Measurements from ENCODE around the gene RPUSD2. TPM values are rescaled to one million over a fixed set of nuclear protein-coding genes. Genes with fewer than 3 reads are reported as not detected.

Gene RPUSD2, protein sequence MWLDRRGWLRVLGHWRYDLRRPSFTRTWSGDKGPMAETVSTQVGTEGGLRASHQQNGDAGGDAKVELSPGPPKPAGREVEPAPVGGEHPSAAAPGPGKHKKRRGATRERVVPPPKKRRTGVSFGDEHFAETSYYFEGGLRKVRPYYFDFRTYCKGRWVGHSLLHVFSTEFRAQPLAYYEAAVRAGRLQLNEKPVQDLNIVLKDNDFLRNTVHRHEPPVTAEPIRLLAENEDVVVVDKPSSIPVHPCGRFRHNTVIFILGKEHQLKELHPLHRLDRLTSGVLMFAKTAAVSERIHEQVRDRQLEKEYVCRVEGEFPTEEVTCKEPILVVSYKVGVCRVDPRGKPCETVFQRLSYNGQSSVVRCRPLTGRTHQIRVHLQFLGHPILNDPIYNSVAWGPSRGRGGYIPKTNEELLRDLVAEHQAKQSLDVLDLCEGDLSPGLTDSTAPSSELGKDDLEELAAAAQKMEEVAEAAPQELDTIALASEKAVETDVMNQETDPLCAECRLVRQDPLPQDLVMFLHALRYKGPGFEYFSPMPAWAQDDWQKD
- 11.8 TPM for polyA plus RNA-seq (2013, experiment 1 of 4)
- polyA plus RNA-seq (2013, experiment 2 of 4), result 12.5 TPM
- polyA plus RNA-seq (2013, experiment 3 of 4), result 10.0 TPM
- polyA plus RNA-seq (2013, experiment 4 of 4), result 10.7 TPM

DNA sequence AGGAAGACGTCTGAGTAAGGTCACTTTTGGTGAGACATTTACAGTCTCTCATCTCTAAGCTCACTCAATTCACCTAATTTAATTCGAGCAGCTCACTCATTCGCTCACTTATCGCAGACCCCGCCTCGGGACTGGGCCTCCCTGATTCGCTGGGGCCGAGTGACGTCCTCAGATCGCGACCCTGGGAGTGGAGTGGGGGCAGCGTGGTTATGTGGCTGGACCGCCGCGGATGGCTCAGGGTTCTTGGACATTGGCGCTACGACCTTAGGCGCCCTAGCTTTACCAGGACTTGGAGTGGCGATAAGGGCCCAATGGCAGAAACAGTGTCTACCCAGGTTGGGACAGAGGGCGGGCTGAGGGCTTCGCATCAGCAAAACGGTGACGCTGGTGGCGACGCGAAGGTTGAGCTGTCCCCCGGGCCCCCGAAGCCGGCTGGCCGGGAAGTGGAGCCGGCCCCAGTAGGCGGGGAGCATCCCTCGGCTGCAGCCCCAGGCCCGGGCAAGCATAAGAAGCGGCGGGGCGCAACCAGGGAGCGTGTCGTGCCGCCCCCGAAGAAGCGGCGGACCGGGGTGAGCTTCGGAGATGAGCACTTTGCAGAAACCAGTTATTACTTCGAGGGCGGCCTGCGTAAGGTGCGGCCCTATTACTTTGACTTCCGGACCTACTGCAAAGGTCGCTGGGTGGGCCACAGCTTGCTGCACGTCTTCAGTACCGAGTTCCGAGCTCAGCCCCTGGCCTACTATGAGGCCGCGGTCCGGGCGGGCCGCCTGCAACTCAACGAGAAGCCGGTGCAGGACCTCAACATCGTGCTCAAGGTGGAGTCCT is at the start of gene RPUSD2:
RPUSD2 (plus strand) TSS at position 171 of the 825 bp plus-strand sequence; CDS start at position 210, 39 bp downstream.
- H3K9me3 ChIP-seq (ENCODE audit: control insufficient read depth, low read length), result no peaks in the 10 kb centered on the region
- H3K4me3 ChIP-seq (ENCODE audit: insufficient read depth, low read depth, low read length), result peak within 1 kb of the TSS; percentile 93
- peaks cover 6% of the 10 kb centered on the region for H3K4me1 ChIP-seq (ENCODE audit: control insufficient read depth, insufficient read depth, low read length)
- H3K36me3 ChIP-seq (ENCODE audit: control insufficient read depth, insufficient read depth, low read length), result peaks cover 3% of the 10 kb centered on the region
- WGBS, 2 experiments, result 0% methylated on average over 62 of the region's 62 CpGs
- H3K27me3 ChIP-seq (ENCODE audit: control insufficient read depth, insufficient read depth, low read length, poor library complexity, severe bottlenecking), result peaks cover 4% of the 10 kb centered on the region
- no peak within 1 kb of the TSS for H3K27ac ChIP-seq (ENCODE audit: insufficient read depth, low read depth, low read length, poor library complexity, severe bottlenecking)

DNA sequence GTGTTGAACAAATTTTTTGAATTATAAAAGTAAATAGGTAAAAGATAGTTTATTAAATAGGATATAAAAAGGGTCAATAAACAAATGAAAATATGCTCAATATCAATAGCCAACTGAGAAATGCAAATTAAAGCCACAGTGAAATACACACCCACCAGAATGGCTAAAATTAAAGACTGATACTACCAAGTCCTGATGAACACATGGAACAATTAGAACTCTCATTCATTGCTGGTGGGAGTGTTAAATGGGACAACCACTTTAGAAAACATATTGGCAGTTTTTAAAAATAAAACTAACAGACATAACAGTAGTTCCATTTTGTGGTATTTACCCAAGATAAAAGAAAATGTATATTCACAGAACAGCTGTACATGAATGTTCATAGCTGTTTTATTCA is 45.5 kb upstream of the RPUSD2 start:
- Histone ChIP-seq H3K9me3 (ENCODE audit: control insufficient read depth, low read length) (no peaks in the 10 kb centered on the region), H3K4me3 (ENCODE audit: insufficient read depth, low read depth, low read length) (no peak overlapping the region), H3K27me3 (ENCODE audit: control insufficient read depth, insufficient read depth, low read length, poor library complexity, severe bottlenecking) (no peaks in the 10 kb centered on the region), H3K36me3 (ENCODE audit: control insufficient read depth, insufficient read depth, low read length) (no peaks in the 10 kb centered on the region), H3K4me1 (ENCODE audit: control insufficient read depth, insufficient read depth, low read length) (no peaks in the 10 kb centered on the region), H3K27ac (ENCODE audit: insufficient read depth, low read depth, low read length, poor library complexity, severe bottlenecking) (no peak overlapping the region)

DNA sequence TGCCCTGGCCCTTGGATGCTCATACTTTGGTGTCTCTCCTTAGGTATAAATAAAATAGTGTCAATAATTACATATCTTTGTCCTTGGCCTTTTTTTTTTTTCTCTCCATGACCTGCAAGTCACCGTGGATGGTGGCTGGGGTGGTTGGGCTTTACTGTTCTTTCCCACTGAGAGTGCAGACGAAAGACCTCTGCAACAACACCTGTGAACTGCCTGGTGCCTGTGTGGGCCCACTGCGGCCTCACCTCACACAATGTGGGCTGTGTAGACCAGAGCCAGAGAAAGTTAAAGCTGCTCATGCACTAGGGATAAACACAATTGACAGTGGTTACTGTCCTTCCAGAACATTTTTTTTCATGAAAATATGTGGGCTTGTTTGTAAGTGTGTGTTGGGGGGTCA is 43.2 kb upstream of the RPUSD2 start:
- Histone ChIP-seq H3K27ac (ENCODE audit: insufficient read depth, low read depth, low read length, poor library complexity, severe bottlenecking) (no peak overlapping the region), H3K27me3 (ENCODE audit: control insufficient read depth, insufficient read depth, low read length, poor library complexity, severe bottlenecking) (no peaks in the 10 kb centered on the region), H3K9me3 (ENCODE audit: control insufficient read depth, low read length) (no peaks in the 10 kb centered on the region), H3K36me3 (ENCODE audit: control insufficient read depth, insufficient read depth, low read length) (no peaks in the 10 kb centered on the region), H3K4me3 (ENCODE audit: insufficient read depth, low read depth, low read length) (no peak overlapping the region), H3K4me1 (ENCODE audit: control insufficient read depth, insufficient read depth, low read length) (no peaks in the 10 kb centered on the region)
- 92 to 93% methylated on average over 3 of the region's 3 CpGs for WGBS, 2 experiments

- H3K36me3 ChIP-seq (ENCODE audit: control insufficient read depth, insufficient read depth, low read length), result no peaks in the 10 kb centered on the region
- H3K4me1 ChIP-seq (ENCODE audit: control insufficient read depth, insufficient read depth, low read length), result no peaks in the 10 kb centered on the region
- 92 to 94% methylated on average over 6 of the region's 6 CpGs for WGBS, 2 experiments
- no peaks in the 10 kb centered on the region for H3K9me3 ChIP-seq (ENCODE audit: control insufficient read depth, low read length)
- no peak overlapping the region for H3K27ac ChIP-seq (ENCODE audit: insufficient read depth, low read depth, low read length, poor library complexity, severe bottlenecking)
- no peaks in the 10 kb centered on the region for H3K27me3 ChIP-seq (ENCODE audit: control insufficient read depth, insufficient read depth, low read length, poor library complexity, severe bottlenecking)
- H3K4me3 ChIP-seq (ENCODE audit: insufficient read depth, low read depth, low read length), result no peak overlapping the region
Measured at GRCh38 chr15:40528801-40529200, 40.3 kb upstream of the RPUSD2 start.

DNA sequence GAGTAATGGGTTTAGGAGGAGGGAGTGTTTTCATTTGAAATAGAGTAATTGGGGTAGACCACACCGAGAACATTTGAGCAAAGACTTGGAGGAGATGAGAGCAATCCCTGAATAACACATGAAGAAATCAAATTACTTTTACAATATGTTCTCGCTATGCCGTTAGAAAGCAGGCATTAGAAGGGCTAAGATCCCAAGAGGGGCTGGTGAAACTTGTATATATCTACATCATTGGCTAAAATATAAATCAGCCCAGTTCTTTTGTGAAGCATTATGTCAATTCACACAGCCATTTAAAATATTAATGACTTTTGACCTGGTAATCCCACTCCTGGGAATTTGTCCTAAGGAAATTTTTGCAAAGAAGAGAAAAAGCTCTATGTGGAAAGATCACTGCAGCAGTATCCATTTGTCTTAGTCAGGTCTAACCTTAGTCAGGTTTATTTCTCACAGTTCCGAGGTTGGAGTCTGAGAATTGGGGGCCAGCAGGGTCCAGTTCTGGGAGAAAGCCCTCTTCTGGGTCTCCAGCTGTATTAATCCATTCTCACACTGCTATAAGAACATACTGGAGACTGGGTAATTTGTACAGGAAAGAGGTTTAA is 35.2 kb upstream of the RPUSD2 start:
- Histone ChIP-seq H3K4me1 (ENCODE audit: control insufficient read depth, insufficient read depth, low read length) (peaks cover 2% of the 10 kb centered on the region), H3K27me3 (ENCODE audit: control insufficient read depth, insufficient read depth, low read length, poor library complexity, severe bottlenecking) (no peaks in the 10 kb centered on the region), H3K36me3 (ENCODE audit: control insufficient read depth, insufficient read depth, low read length) (no peaks in the 10 kb centered on the region), H3K9me3 (ENCODE audit: control insufficient read depth, low read length) (no peaks in the 10 kb centered on the region), H3K27ac (ENCODE audit: insufficient read depth, low read depth, low read length, poor library complexity, severe bottlenecking) (no peak overlapping the region), H3K4me3 (ENCODE audit: insufficient read depth, low read depth, low read length) (no peak overlapping the region)
- 98 to 100% methylated on average over 4 of the region's 4 CpGs for WGBS, 2 experiments

DNA sequence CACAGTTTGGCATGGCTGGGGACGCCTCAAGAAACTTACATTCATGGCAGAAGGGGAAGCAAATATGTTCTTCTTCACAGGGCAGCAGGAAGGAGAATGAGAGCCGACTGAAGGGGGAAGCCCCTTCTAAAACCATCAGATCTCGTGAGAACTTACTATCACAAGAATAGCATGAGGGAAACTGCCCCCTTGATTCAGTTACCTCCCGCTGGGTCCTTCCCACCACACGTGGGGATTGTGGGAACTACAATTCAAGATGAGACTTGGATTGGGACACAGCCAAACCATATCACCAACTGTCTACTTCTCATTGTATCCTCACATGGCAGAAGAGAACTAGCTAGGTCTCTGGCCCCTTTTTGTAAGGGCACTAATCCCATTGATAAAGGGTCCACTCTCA is 34.7 kb upstream of the RPUSD2 start:
- WGBS, 2 experiments, result 78 to 79% methylated on average over 5 of the region's 5 CpGs
- H3K27me3 ChIP-seq (ENCODE audit: control insufficient read depth, insufficient read depth, low read length, poor library complexity, severe bottlenecking), result no peaks in the 10 kb centered on the region

GRCh38 chr15:40536501-40536900 is 32.6 kb upstream of the RPUSD2 start:
- Histone ChIP-seq H3K9me3 (ENCODE audit: control insufficient read depth, low read length) (no peaks in the 10 kb centered on the region), H3K27ac (ENCODE audit: insufficient read depth, low read depth, low read length, poor library complexity, severe bottlenecking) (no peak overlapping the region), H3K27me3 (ENCODE audit: control insufficient read depth, insufficient read depth, low read length, poor library complexity, severe bottlenecking) (no peaks in the 10 kb centered on the region), H3K4me3 (ENCODE audit: insufficient read depth, low read depth, low read length) (no peak overlapping the region), H3K4me1 (ENCODE audit: control insufficient read depth, insufficient read depth, low read length) (peaks cover 9% of the 10 kb centered on the region), H3K36me3 (ENCODE audit: control insufficient read depth, insufficient read depth, low read length) (no peaks in the 10 kb centered on the region)
- 90 to 91% methylated on average over 5 of the region's 5 CpGs for WGBS, 2 experiments

More for the DNA sequence above, 34.7 kb upstream of the RPUSD2 start:
- no peaks in the 10 kb centered on the region for H3K9me3 ChIP-seq (ENCODE audit: control insufficient read depth, low read length)
- no peak overlapping the region for H3K27ac ChIP-seq (ENCODE audit: insufficient read depth, low read depth, low read length, poor library complexity, severe bottlenecking)
- no peaks in the 10 kb centered on the region for H3K36me3 ChIP-seq (ENCODE audit: control insufficient read depth, insufficient read depth, low read length)
- no peak overlapping the region for H3K4me3 ChIP-seq (ENCODE audit: insufficient read depth, low read depth, low read length)
- peaks cover 8% of the 10 kb centered on the region for H3K4me1 ChIP-seq (ENCODE audit: control insufficient read depth, insufficient read depth, low read length)

- H3K36me3 ChIP-seq (ENCODE audit: control insufficient read depth, insufficient read depth, low read length), result no peaks in the 10 kb centered on the region
- H3K4me1 ChIP-seq (ENCODE audit: control insufficient read depth, insufficient read depth, low read length), result peaks cover 9% of the 10 kb centered on the region
- H3K9me3 ChIP-seq (ENCODE audit: control insufficient read depth, low read length), result no peaks in the 10 kb centered on the region
- no peaks in the 10 kb centered on the region for H3K27me3 ChIP-seq (ENCODE audit: control insufficient read depth, insufficient read depth, low read length, poor library complexity, severe bottlenecking)
- no peak overlapping the region for H3K27ac ChIP-seq (ENCODE audit: insufficient read depth, low read depth, low read length, poor library complexity, severe bottlenecking)
- no peak overlapping the region for H3K4me3 ChIP-seq (ENCODE audit: insufficient read depth, low read depth, low read length)
- WGBS, 2 experiments, result 82% methylated on average over 6 of the region's 6 CpGs
Measured at GRCh38 chr15:40538976-40539375, 30.1 kb upstream of the RPUSD2 start.

GRCh38 chr15:40543082-40543481 is 26.0 kb upstream of the RPUSD2 start:
- Histone ChIP-seq H3K27me3 (ENCODE audit: control insufficient read depth, insufficient read depth, low read length, poor library complexity, severe bottlenecking) (no peaks in the 10 kb centered on the region), H3K9me3 (ENCODE audit: control insufficient read depth, low read length) (no peaks in the 10 kb centered on the region), H3K36me3 (ENCODE audit: control insufficient read depth, insufficient read depth, low read length) (no peaks in the 10 kb centered on the region), H3K27ac (ENCODE audit: insufficient read depth, low read depth, low read length, poor library complexity, severe bottlenecking) (no peak overlapping the region), H3K4me1 (ENCODE audit: control insufficient read depth, insufficient read depth, low read length) (peaks cover 9% of the 10 kb centered on the region), H3K4me3 (ENCODE audit: insufficient read depth, low read depth, low read length) (no peak overlapping the region)
- WGBS, 2 experiments, result 88 to 96% methylated on average over 3 of the region's 3 CpGs

All from ectodermal cell (in vitro differentiated cells).